CMK (cell line): ENCODE data around the gene ZC3H7B.
"Not testable (repeated sequence)": the region's sequence is repeated elsewhere in the genome, so short reads cannot be mapped to it uniquely, and the experiment has no call there.

Experiments used
- DNase-seq: peaks from one replicate; pipeline ENCODE4 v3.0.0-alpha.2; 2010; ENCODE audit warnings: low read depth

Gene ZC3H7B

GRCh38 chr22:41382098-41382578 is 80.8 kb downstream of the ZC3H7B start:
- DNase-seq: no peak

GRCh38 chr22:41382610-41383009 is 81.3 kb downstream of the ZC3H7B start:
- no peak for DNase-seq

- DNase-seq: no peak
These were observed 81.8 kb downstream of the ZC3H7B start for GRCh38 chr22:41383085-41383484.

GRCh38 chr22:41384128-41384527 is 82.8 kb downstream of the ZC3H7B start:
- DNase-seq: no peak

- no peak for DNase-seq
These were observed 86.0 kb downstream of the ZC3H7B start for GRCh38 chr22:41387341-41387740.

GRCh38 chr22:41394012-41394356 is 92.7 kb downstream of the ZC3H7B start:
- no peak for DNase-seq

- no peak for DNase-seq
These were observed 94.4 kb downstream of the ZC3H7B start for GRCh38 chr22:41395531-41396240.

GRCh38 chr22:41397143-41397811 is 96.0 kb downstream of the ZC3H7B start:
- DNase-seq: no peak

- DNase-seq: no peak
These were observed 97.6 kb downstream of the ZC3H7B start for GRCh38 chr22:41398921-41399320.

GRCh38 chr22:41401781-41402648 is 100.7 kb downstream of the ZC3H7B start:
- DNase-seq: no peak

- not testable (repeated sequence) for DNase-seq
These were observed 101.5 kb downstream of the ZC3H7B start for GRCh38 chr22:41402851-41403250.

GRCh38 chr22:41403532-41404318 is 102.4 kb downstream of the ZC3H7B start:
- DNase-seq: peak; percentile 67

GRCh38 chr22:41405588-41405987 is 104.3 kb downstream of the ZC3H7B start:
- no peak for DNase-seq

- no peak for DNase-seq
These were observed 105.1 kb downstream of the ZC3H7B start for GRCh38 chr22:41406410-41406809.

- no peak for DNase-seq
These were observed 106.1 kb downstream of the ZC3H7B start for GRCh38 chr22:41407433-41407832.

GRCh38 chr22:41408665-41409064 is 107.3 kb downstream of the ZC3H7B start:
- no peak for DNase-seq
